SU-DHL-6 (cell line): Measurements from ENCODE around the gene KLK1.

ENCODE experiments used
- H2AFZ ChIP-seq: fragments of 200-600 bp; sonication (generic); 2 replicates; pipeline ENCODE4 v1.6.1; 2014; ENCODE audit warnings: low read depth, mild to moderate bottlenecking, moderate library complexity, mixed read lengths, antibody characterized with exemption, low read length; ENCODE audit not compliant: severe bottlenecking
- H3F3A ChIP-seq: fragments of 200-600 bp; shearing (Covaris generic); 2 replicates; pipeline ENCODE4 v1.6.0; 2016; ENCODE audit warnings: antibody characterized with exemption, mild to moderate bottlenecking; ENCODE audit not compliant: insufficient read depth
- H3K27ac ChIP-seq: fragments of 200-600 bp; sonication (generic); 2 replicates; pipeline ENCODE4 v1.5.1; 2016; ENCODE audit warnings: low read depth, mild to moderate bottlenecking, low read length, moderate library complexity, mixed read lengths
- H3K27me3 ChIP-seq: fragments of 200-600 bp; sonication (generic), shearing (Covaris generic); 2 replicates; pipeline ENCODE4 v1.6.0; 2014; ENCODE audit warnings: mild to moderate bottlenecking, low read length
- H3K36me3 ChIP-seq: fragments of 200-600 bp; sonication (generic); 2 replicates; pipeline ENCODE4 v1.6.1; 2014; ENCODE audit warnings: mild to moderate bottlenecking, low read length, mixed read lengths
- H3K4me2 ChIP-seq: fragments of 300-600, 200-600 bp; shearing (Covaris generic), sonication (generic); 2 replicates; pipeline ENCODE4 v1.6.0; 2014; ENCODE audit warnings: low read length, low read depth, mild to moderate bottlenecking; ENCODE audit not compliant: poor library complexity, severe bottlenecking
- H3K4me3 ChIP-seq: fragments of 200-600 bp; sonication (generic); 2 replicates; pipeline ENCODE4 v1.5.1; 2014; ENCODE audit warnings: antibody characterized with exemption, low read length, mild to moderate bottlenecking, mixed read lengths; ENCODE audit not compliant: insufficient read depth, poor library complexity, severe bottlenecking
- H3K79me2 ChIP-seq: fragments of 200-600 bp; sonication (generic); 2 replicates; pipeline ENCODE4 v1.6.1; 2014; ENCODE audit warnings: mild to moderate bottlenecking, low read length, moderate library complexity; ENCODE audit not compliant: insufficient read depth
- H3K9ac ChIP-seq: fragments of 200-600 bp; sonication (generic); 2 replicates; pipeline ENCODE4 v1.7.0; 2014; ENCODE audit warnings: mild to moderate bottlenecking, low read length
- H3K9me2 ChIP-seq: fragments of 200-600 bp; sonication (generic); replicated peaks from 2 replicates; pipeline ENCODE4 v1.6.1; 2014; ENCODE audit warnings: low read length; ENCODE audit not compliant: insufficient read depth
- H3K9me3 ChIP-seq: fragments of 200-600 bp; sonication (generic); 2 replicates; pipeline ENCODE4 v1.6.1; 2014; ENCODE audit warnings: low read length, mixed read lengths; ENCODE audit not compliant: insufficient read depth
- H4K20me1 ChIP-seq: fragments of 200-600 bp; sonication (generic); 2 replicates; pipeline ENCODE4 v1.6.1; 2014; ENCODE audit warnings: low read depth, mild to moderate bottlenecking, antibody characterized with exemption, low read length, moderate library complexity, mixed read lengths
- CTCF ChIP-seq: fragments of 200-600 bp; sonication (generic); IDR thresholded peaks from one replicate; pipeline ENCODE4 v1.5.1; 2017; ENCODE audit warnings: antibody characterized with exemption, mild to moderate bottlenecking, low read length, moderate library complexity; ENCODE audit not compliant: insufficient read depth, poor library complexity, severe bottlenecking
- EZH2phosphoT487 ChIP-seq: fragments of 200-600 bp; sonication (generic), shearing (Covaris generic); conservative IDR thresholded peaks from 2 replicates; pipeline ENCODE4 v1.6.1; 2018; ENCODE audit warnings: mild to moderate bottlenecking, antibody characterized with exemption, low read length, moderate library complexity, mixed read lengths

The KLK1 gene

GRCh38 chr19:50790922-50791467 lies 32.6 kb downstream of the KLK1 start:
- H3F3A ChIP-seq, result peaks cover 11% of the 10 kb centered on the region
- no peaks in the 10 kb centered on the region for H3K27me3 ChIP-seq
- H3K4me2 ChIP-seq, result no peak overlapping the region
- TF ChIP-seq EZH2phosphoT487 (no peak), CTCF (no peak)
- no peak overlapping the region for H3K27ac ChIP-seq
- H3K9me3 ChIP-seq, result no peaks in the 10 kb centered on the region
- H2AFZ ChIP-seq, result no peak overlapping the region
- no peaks in the 10 kb centered on the region for H3K79me2 ChIP-seq
- no peaks in the 10 kb centered on the region; the same call in 1 of the 2 replicates for H4K20me1 ChIP-seq
- H3K36me3 ChIP-seq, result no peaks in the 10 kb centered on the region
- no peak overlapping the region for H3K4me3 ChIP-seq
- no peak overlapping the region for H3K9ac ChIP-seq
- H3K9me2 ChIP-seq, result no peaks in the 10 kb centered on the region

- H3K4me2 ChIP-seq, result no peak within 1 kb of the TSS
- H3K4me3 ChIP-seq, result no peak within 1 kb of the TSS
- H3K9me2 ChIP-seq, result no peaks in the 10 kb centered on the region
- no peak within 1 kb of the TSS for H3K27ac ChIP-seq
- no peak within 1 kb of the TSS for H3K9ac ChIP-seq
- no peaks in the 10 kb centered on the region; the same call in 1 of the 2 replicates for H4K20me1 ChIP-seq
- H3K27me3 ChIP-seq, result no peaks in the 10 kb centered on the region
- no peaks in the 10 kb centered on the region for H3K9me3 ChIP-seq
- TF ChIP-seq CTCF (no peak), EZH2phosphoT487 (no peak)
- no peaks in the 10 kb centered on the region for H3K79me2 ChIP-seq
- no peaks in the 10 kb centered on the region for H3K36me3 ChIP-seq
- H3F3A ChIP-seq, result peaks cover 5% of the 10 kb centered on the region
- H2AFZ ChIP-seq, result no peak within 1 kb of the TSS
These were observed 33.2 kb downstream of the KLK1 start, which contains the start of gene ACP4 for GRCh38 chr19:50790396-50790795. Gene ACP4, plus strand, starts transcription at chr19:50790415. Its CDS starts 0 bp downstream, at chr19:50790415.

DNA sequence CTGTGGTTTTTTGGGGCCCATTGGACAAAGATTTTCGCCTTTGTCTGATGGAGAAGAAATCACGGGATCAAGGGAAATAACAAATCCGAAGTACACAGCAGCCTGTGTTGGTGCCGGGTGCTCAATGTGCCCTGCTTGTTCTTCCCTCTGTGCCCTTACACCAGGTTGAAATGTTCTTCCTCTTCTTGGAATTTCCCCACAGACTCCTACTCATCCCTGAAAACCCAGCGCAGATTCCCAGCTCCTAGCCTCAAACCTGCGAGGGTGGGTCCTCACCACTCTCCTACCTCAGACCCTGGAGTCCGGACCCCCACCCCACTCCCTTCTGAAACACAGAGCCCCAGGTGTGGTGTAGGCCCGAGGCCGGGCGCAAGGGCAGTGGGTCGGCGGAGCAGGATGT lies 38.3 kb downstream of the KLK1 start:
- Histone ChIP-seq H3K79me2 (no peaks in the 10 kb centered on the region), H3K9me3 (no peaks in the 10 kb centered on the region), H3F3A (no peaks in the 10 kb centered on the region), H2AFZ (no peak overlapping the region), H3K4me2 (no peak overlapping the region), H3K4me3 (no peak overlapping the region), H3K36me3 (no peaks in the 10 kb centered on the region), H3K9me2 (no peaks in the 10 kb centered on the region), H3K9ac (no peak overlapping the region), H3K27me3 (no peaks in the 10 kb centered on the region), H4K20me1 (no peaks in the 10 kb centered on the region), H3K27ac (no peak overlapping the region)
- TF ChIP-seq CTCF, result no peak
- TF ChIP-seq EZH2phosphoT487, result no peak
